Stimulated activated CD4-positive, alpha-beta T cell treated with anti-CD3 and anti-CD28 coated beads, Interleukin-15, amount 100 ng/mL, for 48 hours (primary cell): ENCODE measurements around the gene DAPL1.

ENCODE experiments used
- DNase-seq, 2 donors: peaks; one replicate each; pipeline ENCODE4 v3.0.0-alpha.2; 2020; ENCODE audit warnings: low read depth in 2 of 2

Gene DAPL1

GRCh38 chr2:158777077-158777476, 18.0 kb upstream of the DAPL1 start:
- no peak for DNase-seq

- DNase-seq, result no peak
Measured at GRCh38 chr2:158778243-158778642, 16.9 kb upstream of the DAPL1 start.

- DNase-seq, result no peak
Measured at GRCh38 chr2:158779621-158780020, 15.5 kb upstream of the DAPL1 start.

GRCh38 chr2:158781353-158781961, 13.7 kb upstream of the DAPL1 start:
- no peak for DNase-seq

- no peak for DNase-seq
Measured at GRCh38 chr2:158782136-158782535, 13.0 kb upstream of the DAPL1 start.

- DNase-seq, result no peak
Measured at GRCh38 chr2:158782616-158783015, 12.5 kb upstream of the DAPL1 start.

- no peak for DNase-seq
Measured at GRCh38 chr2:158783923-158784322, 11.2 kb upstream of the DAPL1 start.

GRCh38 chr2:158786897-158787296, 8.2 kb upstream of the DAPL1 start:
- DNase-seq, result no peak

GRCh38 chr2:158788951-158789350, 6.2 kb upstream of the DAPL1 start:
- no peak for DNase-seq

GRCh38 chr2:158796652-158797051, 1.5 kb downstream of the DAPL1 start:
- no peak for DNase-seq

GRCh38 chr2:158797963-158798700, 3.0 kb downstream of the DAPL1 start:
- DNase-seq, result no peak

GRCh38 chr2:158799181-158799580, 4.1 kb downstream of the DAPL1 start:
- DNase-seq, result no peak

GRCh38 chr2:158803506-158803905, 8.4 kb downstream of the DAPL1 start:
- DNase-seq, result no peak

GRCh38 chr2:158805255-158805654, 10.1 kb downstream of the DAPL1 start:
- DNase-seq, result no peak

- no peak for DNase-seq
Measured at GRCh38 chr2:158805936-158806335, 10.8 kb downstream of the DAPL1 start.

- DNase-seq, result no peak
Measured at GRCh38 chr2:158806941-158807340, 11.8 kb downstream of the DAPL1 start.

- DNase-seq, result no peak
Measured at GRCh38 chr2:158808426-158808825, 13.3 kb downstream of the DAPL1 start.

- DNase-seq, result no peak
Measured at GRCh38 chr2:158809816-158810215, 14.7 kb downstream of the DAPL1 start.

- no peak for DNase-seq
Measured at GRCh38 chr2:158810731-158811460, 15.8 kb downstream of the DAPL1 start.

GRCh38 chr2:158815166-158815565, 20.0 kb downstream of the DAPL1 start:
- DNase-seq, result no peak

- no peak for DNase-seq
Measured at GRCh38 chr2:158815658-158816057, 20.5 kb downstream of the DAPL1 start.

GRCh38 chr2:158817588-158817987, 22.5 kb downstream of the DAPL1 start:
- no peak for DNase-seq

GRCh38 chr2:158818511-158818910, 23.4 kb downstream of the DAPL1 start:
- DNase-seq, result no peak
